Measurements from ENCODE around the gene MS4A10.

MS4A10 gene

DNA sequence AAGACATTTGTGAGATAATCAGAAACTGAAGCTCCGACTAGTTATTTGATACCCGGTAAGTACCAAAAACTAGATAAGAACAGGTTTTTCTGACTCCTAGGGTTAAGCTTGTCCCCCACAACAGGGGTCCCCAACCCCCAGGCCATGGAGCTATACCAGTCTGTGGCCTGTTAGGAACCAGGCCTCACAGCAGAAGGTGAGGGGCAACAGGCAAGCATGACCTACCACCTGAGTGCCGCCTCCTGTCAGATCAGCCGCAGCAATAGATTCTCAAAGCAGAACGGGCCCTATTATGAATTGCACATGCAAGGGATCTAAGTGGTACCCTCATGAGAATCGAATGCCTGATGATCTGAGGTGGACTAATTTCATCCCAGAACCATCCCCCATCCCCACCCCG, 1.2 kb upstream of the MS4A10 start:
- in situ Hi-C loops (cut with HindIII; ENCODE audit: low sequenced_read_pairs) = no loop called here

GRCh38 chr11:60785806-60786361, 751 bp downstream of the MS4A10 start:
- in situ Hi-C loops (cut with HindIII; ENCODE audit: low sequenced_read_pairs) = no loop called here

DNA sequence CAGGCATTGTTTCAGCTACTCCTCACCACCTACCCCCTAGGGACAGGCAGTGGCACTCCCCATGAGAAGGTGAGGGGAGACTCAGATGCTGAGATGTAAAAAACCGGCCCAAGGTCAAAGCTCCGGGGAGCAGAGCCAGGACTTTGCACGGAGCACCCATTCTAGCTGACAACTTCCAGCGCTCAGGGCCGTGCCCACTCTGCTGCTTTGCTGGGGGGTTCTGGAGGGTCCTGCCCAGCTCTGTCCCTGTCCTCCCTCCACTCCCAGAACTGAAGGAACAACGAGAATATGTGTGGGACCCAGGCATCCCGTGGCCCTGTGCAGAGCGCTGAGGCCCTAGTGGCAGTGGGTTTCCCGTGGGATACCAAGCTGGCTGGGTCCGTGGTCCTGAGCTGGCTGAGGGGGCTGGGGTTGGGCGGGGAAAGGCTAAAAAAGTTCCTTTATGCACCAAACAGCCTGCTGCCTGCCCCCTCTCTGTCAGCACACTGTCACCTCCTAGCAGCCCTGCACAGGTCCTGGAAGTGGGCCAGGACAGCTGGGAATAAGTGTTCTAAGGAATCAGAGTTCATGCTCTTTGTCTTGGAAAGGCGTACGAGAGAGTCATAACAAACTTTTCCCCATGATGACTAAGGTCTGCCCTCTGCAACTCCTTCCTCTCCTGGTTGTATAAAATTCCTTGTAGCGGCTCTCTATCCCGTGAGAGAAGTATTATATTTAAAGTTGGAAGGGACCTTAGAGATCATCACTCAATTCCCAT, 1.9 kb downstream of the MS4A10 start:
- in situ Hi-C loops (cut with HindIII; ENCODE audit: low sequenced_read_pairs) = no loop called here

- in situ Hi-C loops (cut with HindIII; ENCODE audit: low sequenced_read_pairs) = no loop called here
These were observed 3.4 kb downstream of the MS4A10 start for GRCh38 chr11:60788401-60789125.

GRCh38 chr11:60790726-60791125, 5.6 kb downstream of the MS4A10 start:
- in situ Hi-C loops (cut with HindIII; ENCODE audit: low sequenced_read_pairs) = no loop called here

DNA sequence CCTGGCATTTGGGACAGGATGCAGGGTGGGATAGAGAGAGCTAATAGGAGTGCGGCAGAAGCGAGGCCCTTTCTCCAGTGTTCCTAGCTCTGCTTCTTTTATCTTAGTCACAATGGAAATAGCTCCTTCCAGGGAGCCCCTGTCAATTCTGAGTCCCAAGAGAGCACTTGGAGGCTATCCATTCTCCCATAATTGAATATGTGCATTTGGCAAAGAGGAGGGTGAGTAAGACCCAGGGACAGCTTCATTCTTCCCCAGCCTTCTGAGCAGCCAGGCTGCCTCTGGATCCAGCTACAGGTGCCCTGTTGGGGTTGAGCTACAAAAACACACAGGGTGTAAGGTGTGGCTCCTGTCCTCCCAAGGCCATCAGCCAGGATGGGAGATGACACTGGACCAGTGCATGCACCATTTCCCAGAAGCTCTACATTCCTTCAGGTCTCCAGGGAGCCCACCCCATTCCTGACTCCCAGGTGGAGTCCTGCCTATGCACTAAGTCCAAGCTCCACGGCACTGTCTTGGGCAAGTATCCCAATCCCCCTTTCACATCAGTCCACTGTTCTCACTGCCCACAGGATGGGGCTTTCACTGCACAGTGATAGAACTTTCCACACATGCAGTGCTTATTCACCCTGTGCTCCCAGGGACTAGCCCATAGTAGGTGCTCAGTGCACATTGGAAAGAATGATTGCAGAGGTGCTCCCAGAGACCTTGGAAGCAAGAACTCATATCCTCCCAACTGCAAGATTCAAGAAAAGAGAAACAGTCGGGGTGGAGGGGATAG, 6.2 kb downstream of the MS4A10 start:
- in situ Hi-C loops (cut with HindIII; ENCODE audit: low sequenced_read_pairs) = no loop called here

GRCh38 chr11:60792521-60792920, 7.4 kb downstream of the MS4A10 start:
- in situ Hi-C loops (cut with HindIII; ENCODE audit: low sequenced_read_pairs) = no loop called here

GRCh38 chr11:60795291-60795690, 10.2 kb downstream of the MS4A10 start:
- in situ Hi-C loops (cut with HindIII; ENCODE audit: low sequenced_read_pairs) = no loop called here

- in situ Hi-C loops (cut with HindIII; ENCODE audit: low sequenced_read_pairs) = no loop called here
These were observed 12.9 kb downstream of the MS4A10 start for GRCh38 chr11:60797846-60798630.

- in situ Hi-C loops (cut with HindIII; ENCODE audit: low sequenced_read_pairs) = no loop called here
These were observed 13.5 kb downstream of the MS4A10 start for GRCh38 chr11:60798631-60799030.

- in situ Hi-C loops (cut with HindIII; ENCODE audit: low sequenced_read_pairs) = no loop called here
These were observed 16.1 kb downstream of the MS4A10 start for GRCh38 chr11:60801194-60801593.

- in situ Hi-C loops (cut with HindIII; ENCODE audit: low sequenced_read_pairs) = no loop called here
These were observed 18.3 kb downstream of the MS4A10 start for GRCh38 chr11:60803273-60803936.

DNA sequence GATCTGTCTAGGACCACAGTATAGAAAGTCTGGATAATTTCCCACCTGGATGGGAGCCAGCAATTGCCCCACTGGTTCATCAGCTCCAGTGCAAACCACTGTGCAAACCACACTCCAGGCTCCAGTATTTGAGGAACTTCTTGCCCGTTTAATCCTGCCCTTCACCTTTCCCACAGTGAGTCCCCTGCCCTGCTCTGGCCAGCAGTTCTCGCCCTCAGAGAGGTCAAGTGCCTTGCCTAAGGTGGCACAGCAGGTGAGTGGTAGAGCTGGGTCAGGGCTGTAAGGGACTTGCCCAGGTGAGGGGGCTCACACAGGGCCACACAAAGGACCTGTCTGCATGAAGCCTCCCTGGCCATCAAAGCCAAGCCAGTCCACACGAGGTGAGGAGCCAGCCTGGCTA, 24.1 kb downstream of the MS4A10 start:
- in situ Hi-C loops (cut with HindIII; ENCODE audit: low sequenced_read_pairs) = no loop called here

DNA sequence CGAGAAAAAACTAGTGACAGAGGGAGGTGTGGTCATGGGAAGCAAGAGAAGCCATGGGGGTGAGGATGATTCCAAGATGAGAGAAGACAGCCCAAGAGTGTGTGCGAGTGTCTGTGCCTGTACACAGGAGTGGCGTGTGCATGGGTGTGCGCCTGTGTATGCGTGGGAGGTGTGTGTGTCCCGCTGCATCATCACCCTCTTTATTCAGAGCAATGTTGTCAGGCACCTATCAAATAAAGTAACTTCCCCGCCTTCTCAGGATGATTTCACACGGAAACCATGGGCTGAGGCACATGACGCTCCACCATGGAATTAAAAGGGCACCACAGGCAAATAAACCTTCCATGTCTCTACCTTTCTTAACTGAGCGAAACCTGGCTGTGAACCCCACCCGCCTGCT, 24.6 kb downstream of the MS4A10 start:
- in situ Hi-C loops (cut with HindIII; ENCODE audit: low sequenced_read_pairs) = no loop called here

- in situ Hi-C loops (cut with HindIII; ENCODE audit: low sequenced_read_pairs) = no loop called here
These were observed 25.0 kb downstream of the MS4A10 start for GRCh38 chr11:60810151-60810550.

- in situ Hi-C loops (cut with HindIII; ENCODE audit: low sequenced_read_pairs) = no loop called here
These were observed 25.4 kb downstream of the MS4A10 start for GRCh38 chr11:60810569-60810968.

GRCh38 chr11:60813324-60813723, 28.2 kb downstream of the MS4A10 start:
- in situ Hi-C loops (cut with HindIII; ENCODE audit: low sequenced_read_pairs) = no loop called here

DNA sequence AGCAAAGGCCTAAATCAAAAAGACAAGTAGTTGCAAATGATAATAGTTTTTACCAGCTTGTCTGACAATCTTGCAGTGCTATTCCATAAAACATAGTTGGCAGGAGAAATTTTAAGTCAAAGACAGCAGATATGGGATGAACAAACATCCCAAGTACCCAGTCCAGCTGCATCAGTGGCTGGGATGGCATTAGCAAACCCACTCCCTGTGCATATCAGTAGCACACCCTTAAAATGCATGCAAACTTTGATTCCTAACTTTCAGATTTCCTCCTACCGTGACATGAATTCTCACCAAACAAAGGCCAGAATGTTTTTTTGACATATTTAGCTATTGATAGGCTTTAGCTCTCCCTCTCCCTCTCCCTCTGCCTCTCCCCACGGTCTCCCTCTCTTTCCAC, 29.0 kb downstream of the MS4A10 start:
- in situ Hi-C loops (cut with HindIII; ENCODE audit: low sequenced_read_pairs) = no loop called here

- in situ Hi-C loops (cut with HindIII; ENCODE audit: low sequenced_read_pairs) = no loop called here
These were observed 31.5 kb downstream of the MS4A10 start for GRCh38 chr11:60816590-60817157.

GRCh38 chr11:60818057-60818456, 32.9 kb downstream of the MS4A10 start:
- in situ Hi-C loops (cut with HindIII; ENCODE audit: low sequenced_read_pairs) = no loop called here
